DMS53 treated with DMSO at 0.1 percent for 48 hours (cell line): Measurements from ENCODE around the gene SLC25A26.

Experiments used
- DNase-seq: peaks from one replicate; lab custom pipeline; 2025; ENCODE audit not compliant: unreplicated experiment; lab: John Stamatoyannopoulos, UW

The SLC25A26 gene

GRCh38 chr3:66427352-66427751, 206.6 kb downstream of the SLC25A26 start:
- DNase-seq = no peak

- no peak for DNase-seq
Measured at GRCh38 chr3:66427951-66428474, 207.2 kb downstream of the SLC25A26 start.
